Mesenchymal stem cell (in vitro differentiated cells and primary cell): ENCODE results near the gene PITPNC1.

Experiments used
- DNase-seq: peaks from one replicate; pipeline ENCODE4 v3.0.0-alpha.2; 2013
- H2AFZ ChIP-seq: one replicate; pipeline ENCODE4 v1.6.1; 2013; ENCODE audit warnings: low read depth, mild to moderate bottlenecking, control low read depth, inconsistent platforms, low read length, moderate library complexity
- H2AK5ac ChIP-seq: 2 replicates; pipeline ENCODE4 v1.6.1; 2013; ENCODE audit warnings: low read length, moderate library complexity, mild to moderate bottlenecking, inconsistent platforms; ENCODE audit not compliant: severe bottlenecking
- H2BK120ac ChIP-seq: one replicate; pipeline ENCODE4 v1.6.1; 2013; ENCODE audit warnings: low read depth, mild to moderate bottlenecking, inconsistent platforms, low read length, moderate library complexity
- H2BK12ac ChIP-seq, 2 experiments: one replicate each; pipeline ENCODE4 v1.6.1; 2013; ENCODE audit warnings: inconsistent platforms in 2 of 2, low read length in 2 of 2, mild to moderate bottlenecking in 2 of 2, moderate library complexity in 2 of 2, control low read depth in 1 of 2
- H2BK15ac ChIP-seq: one replicate; pipeline ENCODE4 v1.6.1; 2013; ENCODE audit warnings: mild to moderate bottlenecking, low read depth, inconsistent platforms; ENCODE audit not compliant: poor library complexity, severe bottlenecking
- H2BK5ac ChIP-seq: 2 replicates; pipeline ENCODE4 v1.6.1; 2013; ENCODE audit warnings: low read depth, mild to moderate bottlenecking, low read length, control low read depth, inconsistent platforms; ENCODE audit not compliant: poor library complexity, severe bottlenecking
- H3K14ac ChIP-seq, 2 experiments: one replicate each; pipeline ENCODE4 v1.6.1; 2013; ENCODE audit warnings: inconsistent platforms in 2 of 2, low read length in 2 of 2, control low read depth in 1 of 2, mild to moderate bottlenecking in 1 of 2, moderate library complexity in 1 of 2
- H3K18ac ChIP-seq, 2 experiments: one replicate each; pipeline ENCODE4 v1.6.1; 2013; ENCODE audit warnings: inconsistent platforms in 2 of 2, low read length in 2 of 2, control low read depth in 1 of 2, low read depth in 1 of 2, mild to moderate bottlenecking in 1 of 2
- H3K23ac ChIP-seq, 2 experiments: one replicate each; pipeline ENCODE4 v1.6.1; 2013; ENCODE audit warnings: inconsistent platforms in 2 of 2, low read length in 2 of 2, mild to moderate bottlenecking in 2 of 2, moderate library complexity in 2 of 2, control low read depth in 1 of 2
- H3K27ac ChIP-seq: 2 replicates; pipeline ENCODE4 v1.5.1; 2013; ENCODE audit warnings: mild to moderate bottlenecking, moderate library complexity, low read length, control low read depth, inconsistent platforms; ENCODE audit not compliant: poor library complexity, severe bottlenecking
- H3K27me3 ChIP-seq, 2 experiments: 2 replicates each; pipeline versions ENCODE4 v1.6.1 to v1.7.0; 2013; ENCODE audit warnings: low read length in 2 of 2, mild to moderate bottlenecking in 2 of 2, moderate library complexity in 2 of 2, control low read depth in 1 of 2, inconsistent platforms in 1 of 2; ENCODE audit not compliant: control insufficient read depth in 1 of 2, insufficient read depth in 1 of 2
- H3K36me3 ChIP-seq, 2 experiments: 2 replicates each; pipeline versions ENCODE4 v1.6.1 to v1.7.0; 2013; ENCODE audit warnings: low read length in 2 of 2, control low read depth in 1 of 2, inconsistent platforms in 1 of 2, low read depth in 1 of 2, mild to moderate bottlenecking in 1 of 2; ENCODE audit not compliant: insufficient read depth in 2 of 2, control insufficient read depth in 1 of 2
- H3K4ac ChIP-seq, 2 experiments: one replicate each; pipeline ENCODE4 v1.6.1; 2013; ENCODE audit warnings: inconsistent platforms in 2 of 2, low read length in 2 of 2, mild to moderate bottlenecking in 2 of 2, moderate library complexity in 2 of 2, control low read depth in 1 of 2, low read depth in 1 of 2
- H3K4me1 ChIP-seq: 2 replicates; pipeline ENCODE4 v1.6.1; 2013; ENCODE audit warnings: low read depth, low read length, control low read depth; ENCODE audit not compliant: control insufficient read depth, insufficient read depth
- H3K4me2 ChIP-seq: 2 replicates; pipeline ENCODE4 v1.6.1; 2013; ENCODE audit warnings: low read length, mild to moderate bottlenecking, inconsistent platforms; ENCODE audit not compliant: poor library complexity, severe bottlenecking
- H3K4me3 ChIP-seq, 2 experiments: 2 replicates each; pipeline versions ENCODE4 v1.5.1 to v1.7.0; 2013; ENCODE audit warnings: low read length in 2 of 2, mild to moderate bottlenecking in 2 of 2, control low read depth in 1 of 2, low read depth in 1 of 2; ENCODE audit not compliant: insufficient read depth in 1 of 2
- H3K79me1 ChIP-seq: replicated peaks from 2 replicates; pipeline ENCODE4 v1.6.1; 2013; ENCODE audit warnings: mild to moderate bottlenecking, control low read depth, low read length, inconsistent platforms; ENCODE audit not compliant: poor library complexity, severe bottlenecking
- H3K9ac ChIP-seq: 2 replicates; pipeline ENCODE4 v1.7.0; 2013; ENCODE audit warnings: mild to moderate bottlenecking, low read length, moderate library complexity
- H3K9me3 ChIP-seq: 2 replicates; pipeline ENCODE4 v1.7.0; 2013; ENCODE audit warnings: mild to moderate bottlenecking, low read length; ENCODE audit not compliant: control insufficient read depth
- H4K8ac ChIP-seq: one replicate; pipeline ENCODE4 v1.6.1; 2013; ENCODE audit warnings: inconsistent platforms, mild to moderate bottlenecking, low read length, moderate library complexity
- H4K91ac ChIP-seq: one replicate; pipeline ENCODE4 v1.6.1; 2013; ENCODE audit warnings: mild to moderate bottlenecking, low read length, inconsistent platforms
- WGBS: methylation state at CpG from one replicate; pipeline ENCODE4 v1.1.7; 2013; ENCODE audit warnings: mixed read lengths; 5-methylcytosine and 5-hydroxymethylcytosine counted together

Gene PITPNC1

DNA sequence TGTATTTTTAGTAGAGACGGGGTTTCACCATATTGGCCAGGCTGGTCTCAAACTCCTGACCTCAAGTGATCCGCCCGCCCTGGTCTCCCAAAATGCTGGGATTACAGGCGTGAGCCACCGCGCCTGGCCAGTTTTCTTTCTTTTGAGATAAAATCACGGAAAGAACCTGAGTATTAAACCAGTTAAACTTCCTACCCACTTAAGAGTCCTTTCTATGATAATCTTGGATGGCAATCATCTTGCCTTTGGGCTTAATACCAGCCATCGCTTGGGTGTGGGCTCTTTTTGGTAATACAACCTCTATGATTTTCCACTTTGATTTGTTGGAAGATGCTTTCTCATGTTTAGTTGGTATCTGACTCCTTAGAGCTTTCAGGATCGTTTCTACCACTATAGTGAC lies 24.0 kb downstream of the PITPNC1 start:
- H3K79me1 ChIP-seq, result peaks cover 22% of the 10 kb centered on the region
- H3K23ac ChIP-seq, result no peak overlapping the region
- H3K14ac ChIP-seq, result no peak overlapping the region
- no peaks in the 10 kb centered on the region for H3K4me1 ChIP-seq
- no peak overlapping the region for H2BK120ac ChIP-seq
- no peak overlapping the region for H3K4me2 ChIP-seq
- no peak overlapping the region for H2BK5ac ChIP-seq
- no peak overlapping the region for H2BK12ac ChIP-seq
- no peak overlapping the region for H3K18ac ChIP-seq
- no peaks in the 10 kb centered on the region for H3K36me3 ChIP-seq
- WGBS, result 98% methylated on average over 8 of the region's 9 CpGs
- no peak overlapping the region for H2BK15ac ChIP-seq
- DNase-seq, result no peak
- no peaks in the 10 kb centered on the region for H3K9me3 ChIP-seq
- H3K27ac ChIP-seq, result no peak overlapping the region
- H3K4ac ChIP-seq, result no peak overlapping the region
- H3K27me3 ChIP-seq, result no peaks in the 10 kb centered on the region
- no peak overlapping the region for H3K4me3 ChIP-seq
- no peak overlapping the region for H4K91ac ChIP-seq
- no peak overlapping the region for H4K8ac ChIP-seq
- H3K9ac ChIP-seq, result no peak overlapping the region
- no peak overlapping the region for H2AFZ ChIP-seq
- H2AK5ac ChIP-seq, result no peak overlapping the region

DNA sequence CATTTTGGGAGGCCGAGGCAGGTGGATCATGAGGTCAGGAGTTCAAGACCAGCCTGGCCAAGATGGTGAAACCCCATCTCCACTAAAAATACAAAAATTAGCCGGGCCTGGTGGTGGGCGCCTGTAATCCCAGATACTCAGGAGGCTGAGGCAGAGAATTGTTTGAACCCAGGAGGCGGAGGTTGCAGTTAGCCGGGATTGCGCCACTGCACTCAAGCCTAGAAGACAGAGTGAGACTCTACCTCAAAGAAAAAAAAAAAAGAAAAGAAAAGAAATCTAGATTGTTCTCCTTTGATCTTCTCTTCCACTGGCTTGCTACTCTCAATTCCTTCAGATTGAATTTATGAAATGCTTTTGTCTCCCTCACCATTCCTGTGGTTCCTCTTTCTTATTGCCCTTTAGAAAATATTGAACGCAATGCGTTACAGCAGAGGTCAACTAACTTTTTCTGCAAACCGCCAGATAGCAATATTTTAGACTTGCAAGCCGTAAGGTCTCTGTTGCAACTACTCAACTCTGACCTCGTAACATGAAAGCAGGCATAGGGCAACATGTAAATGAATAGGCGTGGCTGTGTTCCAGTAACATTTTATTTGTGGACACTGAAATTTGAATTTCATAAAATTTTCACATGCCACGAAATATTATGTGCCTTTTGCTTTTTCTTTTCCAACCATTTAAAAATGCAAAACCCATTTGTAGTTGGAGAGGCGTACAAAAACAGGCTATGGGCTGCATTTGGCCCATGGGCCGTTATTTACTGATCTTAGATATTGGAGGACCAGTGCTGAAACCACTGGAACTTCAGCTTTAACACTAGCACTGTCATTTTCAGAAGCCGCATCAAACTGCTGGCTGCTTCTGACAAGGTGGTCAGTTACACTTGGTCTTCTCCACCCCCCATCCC lies 24.8 kb downstream of the PITPNC1 start:
- Histone ChIP-seq H3K36me3 (no peaks in the 10 kb centered on the region), H3K4ac (no peak overlapping the region), H3K9me3 (no peaks in the 10 kb centered on the region), H3K79me1 (peaks cover 22% of the 10 kb centered on the region), H2AK5ac (no peak overlapping the region), H3K4me3 (no peak overlapping the region), H4K91ac (no peak overlapping the region), H3K4me1 (no peaks in the 10 kb centered on the region), H4K8ac (no peak overlapping the region), H2BK5ac (no peak overlapping the region), H3K23ac (no peak overlapping the region), H2AFZ (no peak overlapping the region), H3K18ac (no peak overlapping the region), H2BK12ac (no peak overlapping the region), H3K9ac (no peak overlapping the region), H3K27me3 (no peaks in the 10 kb centered on the region), H3K14ac (no peak overlapping the region), H2BK15ac (no peak overlapping the region), H2BK120ac (no peak overlapping the region), H3K4me2 (no peak overlapping the region), H3K27ac (no peak overlapping the region)
- 93% methylated on average over 16 of the region's 16 CpGs for whole genome bisulfite sequencing
- DNase-seq, result no peak

DNA sequence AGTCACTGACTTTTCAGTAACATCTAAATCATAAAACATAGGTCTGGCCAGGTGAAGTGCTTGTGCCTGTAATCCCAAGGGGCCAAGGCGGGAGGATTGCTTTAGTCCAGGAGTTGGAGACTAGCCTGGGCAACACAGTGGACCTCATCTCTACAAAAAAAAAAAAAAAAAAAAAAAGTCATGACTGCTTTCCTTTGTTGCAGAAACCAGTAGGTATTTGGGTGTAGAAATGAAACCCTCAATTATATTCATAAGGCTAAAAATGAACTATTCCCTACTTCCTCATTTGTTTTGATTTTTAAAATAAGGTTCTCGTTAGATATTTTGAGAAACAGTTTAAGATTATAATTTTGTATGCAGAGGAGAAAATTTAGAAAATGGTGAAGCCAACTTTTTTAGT lies 26.0 kb downstream of the PITPNC1 start:
- H3K79me1 ChIP-seq, result peaks cover 19% of the 10 kb centered on the region
- WGBS, result 100% methylated on average over 1 of the region's 2 CpGs

DNA sequence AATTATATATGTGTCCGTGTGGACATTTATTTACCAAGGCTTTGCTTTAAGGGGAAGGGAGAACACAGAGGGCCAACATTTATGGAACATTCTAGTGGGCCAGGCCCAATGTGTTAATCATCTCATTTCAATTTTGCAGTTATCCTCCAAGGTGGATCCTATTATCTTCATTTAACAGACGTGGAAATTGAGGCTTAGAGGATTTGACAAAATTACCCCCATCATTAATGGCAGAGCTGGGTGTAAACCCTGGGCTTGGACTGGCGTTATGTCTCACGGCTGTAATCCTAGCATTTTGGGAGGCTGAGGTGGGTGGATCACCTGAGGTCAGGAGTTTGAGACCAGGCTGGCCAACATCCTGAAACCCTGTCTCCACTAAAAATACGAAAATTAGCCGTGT lies 26.4 kb downstream of the PITPNC1 start:
- Histone ChIP-seq H3K4me2 (no peak overlapping the region), H2AK5ac (no peak overlapping the region), H3K23ac (no peak overlapping the region), H3K4me3 (no peak overlapping the region), H3K4ac (no peak overlapping the region), H2BK12ac (no peak overlapping the region), H3K14ac (no peak overlapping the region), H3K79me1 (peaks cover 16% of the 10 kb centered on the region), H2BK5ac (no peak overlapping the region), H3K9me3 (no peaks in the 10 kb centered on the region), H4K8ac (no peak overlapping the region), H3K9ac (no peak overlapping the region), H3K27ac (no peak overlapping the region), H2BK120ac (no peak overlapping the region), H3K36me3 (no peaks in the 10 kb centered on the region), H3K18ac (no peak overlapping the region), H2AFZ (no peak overlapping the region), H3K27me3 (no peaks in the 10 kb centered on the region), H3K4me1 (no peaks in the 10 kb centered on the region), H4K91ac (no peak overlapping the region), H2BK15ac (no peak overlapping the region)
- 81% methylated on average over 4 of the region's 6 CpGs for WGBS
- no peak for DNase-seq

More for the DNA sequence above, 26.0 kb downstream of the PITPNC1 start:
- H3K4me2 ChIP-seq, result no peak overlapping the region
- H3K14ac ChIP-seq, result no peak overlapping the region
- H3K27me3 ChIP-seq, result no peaks in the 10 kb centered on the region
- no peak overlapping the region for H3K4me3 ChIP-seq
- H2BK120ac ChIP-seq, result no peak overlapping the region
- no peak overlapping the region for H3K23ac ChIP-seq
- no peak overlapping the region for H3K18ac ChIP-seq
- H2BK12ac ChIP-seq, result no peak overlapping the region
- no peak overlapping the region for H3K4ac ChIP-seq
- no peak overlapping the region for H2BK15ac ChIP-seq
- H3K9me3 ChIP-seq, result no peaks in the 10 kb centered on the region
- H2AK5ac ChIP-seq, result no peak overlapping the region
- no peaks in the 10 kb centered on the region for H3K36me3 ChIP-seq
- H3K9ac ChIP-seq, result no peak overlapping the region
- no peak overlapping the region for H4K91ac ChIP-seq
- no peaks in the 10 kb centered on the region for H3K4me1 ChIP-seq
- DNase-seq, result no peak
- H3K27ac ChIP-seq, result no peak overlapping the region
- no peak overlapping the region for H2AFZ ChIP-seq
- H2BK5ac ChIP-seq, result no peak overlapping the region
- H4K8ac ChIP-seq, result no peak overlapping the region
